CD14-positive monocyte (primary cell): ENCODE measurements around the gene F2. TPM values are rescaled to one million over a fixed set of nuclear protein-coding genes. Genes with fewer than 3 reads are reported as not detected.

Experiments
- DNase-seq, 3 donors: peaks; one replicate each; pipeline ENCODE4 v3.0.0-alpha.2; 2011 to 2022
- H2AFZ ChIP-seq: 2 replicates; pipeline ENCODE4 v1.6.0; 2012; ENCODE audit warnings: mild to moderate bottlenecking, low read depth, low read length, inconsistent platforms; ENCODE audit not compliant: insufficient read depth, poor library complexity, severe bottlenecking
- H3K27ac ChIP-seq, 2 donors: 1 replicate in 1 of 2; 2 replicates in 1 of 2; pipeline ENCODE4 v1.5.1; 2012 to 2013; ENCODE audit warnings: low read length in 2 of 2, control low read depth in 1 of 2, inconsistent platforms in 1 of 2, low read depth in 1 of 2, mild to moderate bottlenecking in 1 of 2
- H3K27me3 ChIP-seq, 2 donors: one replicate each; pipeline versions ENCODE4 v1.6.0 to v1.6.1; 2011 to 2013; ENCODE audit warnings: low read length in 2 of 2; ENCODE audit not compliant: control insufficient read depth in 2 of 2, insufficient read depth in 2 of 2
- H3K36me3 ChIP-seq, 2 donors: replicated peaks in 1 of 2; 1 replicate in 1 of 2; 2 replicates in 1 of 2; pipeline versions ENCODE4 v1.5.1 to v1.6.1; 2012 to 2013; ENCODE audit warnings: low read length in 2 of 2, control low read depth in 1 of 2, inconsistent platforms in 1 of 2, mild to moderate bottlenecking in 1 of 2; ENCODE audit not compliant: insufficient read depth in 2 of 2, control insufficient read depth in 1 of 2
- H3K4me1 ChIP-seq, 2 donors: 1 replicate in 1 of 2; 2 replicates in 1 of 2; pipeline versions ENCODE4 v1.5.1 to v1.6.1; 2012 to 2013; ENCODE audit warnings: low read length in 2 of 2, control low read depth in 1 of 2, inconsistent platforms in 1 of 2, mild to moderate bottlenecking in 1 of 2, moderate library complexity in 1 of 2; ENCODE audit not compliant: insufficient read depth in 2 of 2, control insufficient read depth in 1 of 2
- H3K4me2 ChIP-seq: replicated peaks from 2 replicates; pipeline ENCODE3; 2012; ENCODE audit warnings: low read length, moderate library complexity, mild to moderate bottlenecking; ENCODE audit not compliant: poor library complexity, severe bottlenecking; ENCODE audit errors: extremely low read depth
- H3K4me3 ChIP-seq, 3 experiments: fragments of 200-600 bp in 1 of 3; sonication (generic) in 1 of 3; replicated peaks in 1 of 3; 1 replicate in 2 of 3; 2 replicates in 1 of 3; pipeline ENCODE4 v1.5.1; 2011 to 2013; ENCODE audit warnings: low read length in 3 of 3, mild to moderate bottlenecking in 3 of 3, control low read depth in 2 of 3, low read depth in 2 of 3, inconsistent platforms in 1 of 3, moderate library complexity in 1 of 3
- H3K79me2 ChIP-seq: 2 replicates; pipeline ENCODE4 v1.6.0; 2012; ENCODE audit warnings: mild to moderate bottlenecking, control low read depth, inconsistent platforms, low read length, moderate library complexity; ENCODE audit not compliant: insufficient read depth
- H3K9ac ChIP-seq: 2 replicates; pipeline ENCODE4 v1.6.0; 2017; ENCODE audit warnings: low read length, mild to moderate bottlenecking; ENCODE audit not compliant: insufficient read depth, poor library complexity, severe bottlenecking
- H3K9me3 ChIP-seq, 2 donors: replicated peaks in 1 of 2; 1 replicate in 1 of 2; 2 replicates in 1 of 2; pipeline versions ENCODE4 v1.5.1 to v1.6.1; 2012 to 2013; ENCODE audit warnings: low read length in 2 of 2, control low read depth in 1 of 2; ENCODE audit not compliant: control insufficient read depth in 1 of 2, insufficient read depth in 1 of 2
- H4K20me1 ChIP-seq: 2 replicates; pipeline ENCODE4 v1.6.0; 2012; ENCODE audit warnings: mild to moderate bottlenecking, low read length, control low read depth, moderate library complexity; ENCODE audit not compliant: insufficient read depth
- H3K27ac Mint-ChIP-seq, 7 donors: one replicate each; pipeline ENCODE4 v1.8.0; 2020; ENCODE audit warnings: mild to moderate bottlenecking in 7 of 7, mixed read lengths in 7 of 7, moderate library complexity in 6 of 7, inconsistent platforms in 2 of 7
- H3K27me3 Mint-ChIP-seq, 3 donors: one replicate each; pipeline ENCODE4 v1.8.0; 2021 to 2022; ENCODE audit warnings: low read depth in 3 of 3, mild to moderate bottlenecking in 3 of 3, mixed read lengths in 3 of 3, moderate library complexity in 3 of 3, inconsistent platforms in 1 of 3
- H3K36me3 Mint-ChIP-seq, 2 donors: one replicate each; pipeline ENCODE4 v1.8.0; 2020; ENCODE audit warnings: mixed read lengths in 2 of 2, inconsistent platforms in 1 of 2, mild to moderate bottlenecking in 1 of 2
- H3K4me1 Mint-ChIP-seq: one replicate; pipeline ENCODE4 v1.8.0; 2020; ENCODE audit warnings: mild to moderate bottlenecking, mixed read lengths
- H3K4me3 Mint-ChIP-seq, 2 donors: one replicate each; pipeline ENCODE4 v1.8.0; 2020; ENCODE audit warnings: mild to moderate bottlenecking in 2 of 2, mixed read lengths in 2 of 2, moderate library complexity in 1 of 2
- H3K9me3 Mint-ChIP-seq, 7 donors: one replicate each; pipeline ENCODE4 v1.8.0; 2020 to 2022; ENCODE audit warnings: mixed read lengths in 7 of 7, mild to moderate bottlenecking in 6 of 7, moderate library complexity in 6 of 7, inconsistent platforms in 2 of 7
- WGBS: methylation state at CpG from one replicate; pipeline ENCODE4 v1.1.5; 2013; ENCODE audit warnings: missing lambda C conversion rate; ENCODE audit not compliant: insufficient coverage; 5-methylcytosine and 5-hydroxymethylcytosine counted together
- intact Hi-C, 2 donors: fragments of 100-400 bp; cut with micrococcal nuclease; formaldehyde crosslinking; loops; one replicate each; pipeline versions ENCODE4 v1.15.0 to v1.15.1; 2023
- polyA plus RNA-seq, 3 donors: library from polyadenylated mRNA; depleted of rRNA in 1 of 3; unstranded in 2 of 3; stranded (reverse) in 1 of 3; fragments of 300-500 nt in 2 of 3; fragments of >200 nt in 1 of 3; fragmentation: Illumina TruSeq in 2 of 3; gene quantifications; 1 replicate in 2 of 3; 2 replicates in 1 of 3; pipeline ENCODE4 v1.2.3, GENCODE V29; 2012 to 2021
- TF ChIP-seq, protein P1 (sequence below): fragments of 200-600 bp; IDR thresholded peaks from one replicate; pipeline ENCODE4 v1.8.0; 2022; ENCODE audit warnings: antibody characterized with exemption, mild to moderate bottlenecking

Gene F2
- polyA plus RNA-seq, 3 donors: not detected

DNA sequence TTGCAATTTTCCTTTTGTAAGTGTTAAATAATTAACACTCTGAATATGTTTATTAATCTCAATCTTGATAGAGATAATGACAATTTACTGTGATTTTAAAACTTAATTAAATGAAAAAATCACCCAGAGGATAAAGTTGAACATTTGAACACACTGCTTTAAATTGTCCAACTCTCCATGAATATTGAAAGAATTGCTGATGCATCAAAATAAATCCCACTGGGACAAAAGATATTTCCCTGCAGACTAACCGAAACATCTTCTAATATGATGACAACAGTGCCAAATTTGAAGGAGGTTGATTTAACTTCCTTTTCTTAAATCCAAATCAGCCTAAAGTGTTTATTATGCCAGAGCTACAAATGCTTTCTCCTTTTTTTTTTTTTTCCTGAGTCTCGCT, 47.6 kb downstream of the F2 start:
- TF ChIP-seq, protein P1, sequence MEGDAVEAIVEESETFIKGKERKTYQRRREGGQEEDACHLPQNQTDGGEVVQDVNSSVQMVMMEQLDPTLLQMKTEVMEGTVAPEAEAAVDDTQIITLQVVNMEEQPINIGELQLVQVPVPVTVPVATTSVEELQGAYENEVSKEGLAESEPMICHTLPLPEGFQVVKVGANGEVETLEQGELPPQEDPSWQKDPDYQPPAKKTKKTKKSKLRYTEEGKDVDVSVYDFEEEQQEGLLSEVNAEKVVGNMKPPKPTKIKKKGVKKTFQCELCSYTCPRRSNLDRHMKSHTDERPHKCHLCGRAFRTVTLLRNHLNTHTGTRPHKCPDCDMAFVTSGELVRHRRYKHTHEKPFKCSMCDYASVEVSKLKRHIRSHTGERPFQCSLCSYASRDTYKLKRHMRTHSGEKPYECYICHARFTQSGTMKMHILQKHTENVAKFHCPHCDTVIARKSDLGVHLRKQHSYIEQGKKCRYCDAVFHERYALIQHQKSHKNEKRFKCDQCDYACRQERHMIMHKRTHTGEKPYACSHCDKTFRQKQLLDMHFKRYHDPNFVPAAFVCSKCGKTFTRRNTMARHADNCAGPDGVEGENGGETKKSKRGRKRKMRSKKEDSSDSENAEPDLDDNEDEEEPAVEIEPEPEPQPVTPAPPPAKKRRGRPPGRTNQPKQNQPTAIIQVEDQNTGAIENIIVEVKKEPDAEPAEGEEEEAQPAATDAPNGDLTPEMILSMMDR: no peak
- no peak overlapping the region for H2AFZ ChIP-seq
- no peaks in the 10 kb centered on the region for H3K79me2 ChIP-seq
- no peak overlapping the region for H3K4me3 ChIP-seq
- H3K9ac ChIP-seq: no peak overlapping the region
- Mint-ChIP-seq H3K4me1 (no peaks in the 10 kb centered on the region), H3K27ac (no peak overlapping the region), H3K4me3 (no peak overlapping the region), H3K27me3 (no peaks in the 10 kb centered on the region), H3K9me3 (peaks cover 0 to 3% (median 0%) of the 10 kb centered on the region in 7 donors), H3K36me3 (peaks cover 68 to 86% of the 10 kb centered on the region in 2 donors)
- H3K36me3 ChIP-seq: peaks cover 87 to 99% of the 10 kb centered on the region in 2 donors
- H4K20me1 ChIP-seq: no peaks in the 10 kb centered on the region
- H3K27me3 ChIP-seq: no peaks in the 10 kb centered on the region
- H3K9me3 ChIP-seq: no peaks in the 10 kb centered on the region
- DNase-seq: no peak
- no CpG with 5 or more reads among the region's 2 CpGs for WGBS
- no peak overlapping the region for H3K4me2 ChIP-seq
- no peak overlapping the region for H3K27ac ChIP-seq
- H3K4me1 ChIP-seq: no peaks in the 10 kb centered on the region
- intact Hi-C loops: no loop called here

DNA sequence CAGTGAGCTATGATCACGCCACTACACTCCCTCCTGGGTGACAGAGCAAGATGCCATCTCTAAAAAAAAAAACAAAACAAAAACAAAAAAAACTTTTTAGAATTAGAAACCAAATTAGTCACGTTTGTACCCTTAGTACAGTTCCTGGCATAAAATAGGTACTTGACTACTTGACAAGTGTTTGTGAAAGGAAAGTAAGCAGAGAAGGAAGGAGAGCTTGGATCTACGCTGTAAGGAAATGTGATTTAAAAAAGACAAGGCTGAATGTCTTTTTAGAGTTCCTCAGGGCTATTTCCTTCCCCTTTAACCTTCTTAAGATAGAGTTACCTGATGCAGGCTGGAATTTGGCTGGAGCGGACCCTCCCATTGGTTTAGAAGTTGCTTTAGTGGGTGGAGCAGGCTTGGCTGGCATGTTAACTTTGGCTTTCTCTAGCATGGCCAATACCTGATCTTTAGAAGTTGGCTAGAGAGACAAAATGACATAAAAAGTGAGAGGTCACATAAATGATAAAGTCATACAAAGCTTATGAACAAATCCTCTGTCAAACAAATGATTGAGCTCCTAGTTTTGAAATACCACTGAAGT, 50.7 kb downstream of the F2 start:
- no peaks in the 10 kb centered on the region for H4K20me1 ChIP-seq
- Mint-ChIP-seq H3K36me3 (peaks cover 66 to 92% of the 10 kb centered on the region in 2 donors), H3K4me1 (no peaks in the 10 kb centered on the region), H3K27me3 (no peaks in the 10 kb centered on the region), H3K9me3 (peaks cover 0 to 3% (median 0%) of the 10 kb centered on the region in 7 donors), H3K27ac (peak overlapping the region in 1 of 7 donors; percentile 1), H3K4me3 (no peak overlapping the region)
- intact Hi-C loops: loop anchor here in 1 of 2 donors (10.0 kb wide), 1 partner anchor 975 kb away; no protein-coding TSS in a partner anchor
- no peak overlapping the region for H2AFZ ChIP-seq
- no peak overlapping the region for H3K4me2 ChIP-seq
- H3K27ac ChIP-seq: no peak overlapping the region
- no peak overlapping the region for H3K4me3 ChIP-seq
- H3K9me3 ChIP-seq: no peaks in the 10 kb centered on the region
- no peaks in the 10 kb centered on the region for H3K79me2 ChIP-seq
- TF ChIP-seq, protein P1: no peak
- no peaks in the 10 kb centered on the region for H3K4me1 ChIP-seq
- DNase-seq: no peak
- H3K9ac ChIP-seq: no peak overlapping the region
- H3K27me3 ChIP-seq: no peaks in the 10 kb centered on the region
- WGBS: no CpG with 5 or more reads among the region's 4 CpGs
- peaks cover 66 to 98% of the 10 kb centered on the region in 2 donors for H3K36me3 ChIP-seq
